NCI-H2107 treated with DMSO at 0.1 percent for 48 hours (cell line): ENCODE measurements around the gene CDH12.
"Not testable (repeated sequence)": the region's sequence is repeated elsewhere in the genome, so short reads cannot be mapped to it uniquely, and the experiment has no call there.

Experiments used
- DNase-seq: peaks from one replicate; lab custom pipeline; 2025; ENCODE audit not compliant: unreplicated experiment; lab: John Stamatoyannopoulos, UW

Gene CDH12

DNA sequence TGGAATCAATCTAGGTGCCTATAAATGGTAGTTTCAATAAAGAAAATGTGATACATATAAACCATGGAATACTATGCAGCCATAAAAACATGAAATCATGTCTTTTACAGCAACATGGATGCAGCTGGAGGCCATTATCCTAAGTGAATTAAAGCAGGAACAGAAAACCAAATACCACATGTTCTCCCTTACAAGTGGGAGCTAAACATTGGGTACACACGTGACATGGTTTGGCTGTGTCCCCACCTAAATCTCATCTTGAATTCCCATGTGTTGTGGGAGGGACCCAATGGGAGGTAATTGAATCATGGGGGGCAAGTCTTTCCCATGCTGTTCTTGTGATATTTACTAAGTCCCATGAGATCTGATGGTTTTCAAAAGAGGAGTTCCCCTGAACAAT, 78.9 kb downstream of the CDH12 start:
- not testable (repeated sequence) for DNase-seq

- DNase-seq = no peak
Observed at GRCh38 chr5:22764736-22765135, 88.4 kb downstream of the CDH12 start.

GRCh38 chr5:22757776-22758175, 95.4 kb downstream of the CDH12 start:
- no peak for DNase-seq

DNA sequence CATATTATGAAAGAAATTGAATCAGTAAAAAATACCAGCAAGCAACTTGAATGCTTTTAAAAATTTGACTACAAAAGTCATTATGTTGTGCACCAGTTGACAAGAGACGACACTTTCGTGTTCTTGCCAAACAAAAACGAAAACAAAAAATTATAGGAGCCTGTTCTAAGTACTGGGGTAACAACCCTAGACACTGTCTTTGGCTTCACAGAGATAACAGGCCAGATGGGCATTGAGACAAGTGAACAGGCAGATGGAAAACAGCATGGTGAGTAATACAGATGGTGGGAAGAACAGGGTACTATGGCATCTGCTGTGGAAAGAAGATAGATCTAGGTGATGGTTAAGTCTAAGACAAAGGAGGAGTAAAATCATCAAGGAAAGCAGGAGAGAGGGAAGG, 99.0 kb downstream of the CDH12 start:
- no peak for DNase-seq

- DNase-seq = no peak
Observed at GRCh38 chr5:22751536-22751935, 101.6 kb downstream of the CDH12 start.

- DNase-seq = no peak
Observed at GRCh38 chr5:22736443-22737003, 116.6 kb downstream of the CDH12 start.

DNA sequence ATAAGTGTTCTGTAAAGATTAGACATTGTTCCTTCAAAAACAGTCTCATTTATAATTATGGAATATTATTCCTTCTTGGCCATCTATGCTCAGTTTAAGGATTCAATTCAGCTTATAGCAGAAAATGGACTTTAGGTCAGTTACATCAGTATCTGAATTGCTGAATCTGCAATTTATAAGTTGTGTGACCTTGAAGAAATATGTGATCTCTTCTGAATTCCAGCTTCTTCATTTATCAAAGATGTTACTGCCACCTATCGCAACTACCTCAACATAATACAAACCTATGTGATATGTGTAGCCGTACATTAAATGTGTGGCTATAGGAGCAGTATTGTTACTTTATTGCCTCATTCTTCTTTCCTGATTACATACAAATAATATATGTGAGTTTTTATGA, 118.2 kb downstream of the CDH12 start:
- DNase-seq = no peak

DNA sequence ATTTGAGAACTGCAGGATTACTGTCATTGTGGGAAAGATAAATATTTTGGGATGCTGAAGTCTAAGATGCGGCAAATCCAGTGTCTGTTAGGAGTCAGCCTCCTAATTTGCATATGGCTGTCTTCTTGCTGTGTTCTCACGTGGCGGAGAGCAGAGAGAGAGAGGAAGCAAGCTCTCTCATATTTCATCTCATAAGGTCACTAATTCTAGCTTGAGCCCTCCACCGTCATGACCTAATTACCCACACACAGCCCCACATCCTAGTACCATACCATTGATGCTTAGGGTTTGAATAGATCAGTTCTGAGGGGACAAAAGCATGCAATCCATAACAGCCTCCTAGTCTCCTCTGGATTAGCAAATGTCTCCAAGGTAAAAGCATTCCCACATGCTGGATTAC, 124.5 kb downstream of the CDH12 start:
- DNase-seq = no peak

DNA sequence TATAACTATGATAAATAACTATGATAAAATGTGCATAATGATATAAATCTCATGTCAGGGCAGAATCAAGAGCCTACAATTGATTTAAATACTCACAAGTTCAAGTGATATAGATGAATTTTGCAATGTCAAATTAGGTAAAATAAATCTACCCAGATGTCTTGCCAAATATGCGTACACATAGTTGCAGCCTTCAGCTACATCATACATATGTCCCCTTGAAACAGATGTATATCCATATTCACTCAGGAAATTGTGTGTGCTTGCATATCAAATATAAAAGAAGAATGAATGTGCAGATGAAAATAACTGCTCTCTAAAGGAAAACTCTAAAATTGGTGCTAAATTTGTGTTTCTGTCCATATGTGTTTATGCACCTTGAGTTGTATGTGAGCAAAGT, 130.7 kb downstream of the CDH12 start:
- no peak for DNase-seq

GRCh38 chr5:22722056-22722455, 131.1 kb downstream of the CDH12 start:
- no peak for DNase-seq

DNA sequence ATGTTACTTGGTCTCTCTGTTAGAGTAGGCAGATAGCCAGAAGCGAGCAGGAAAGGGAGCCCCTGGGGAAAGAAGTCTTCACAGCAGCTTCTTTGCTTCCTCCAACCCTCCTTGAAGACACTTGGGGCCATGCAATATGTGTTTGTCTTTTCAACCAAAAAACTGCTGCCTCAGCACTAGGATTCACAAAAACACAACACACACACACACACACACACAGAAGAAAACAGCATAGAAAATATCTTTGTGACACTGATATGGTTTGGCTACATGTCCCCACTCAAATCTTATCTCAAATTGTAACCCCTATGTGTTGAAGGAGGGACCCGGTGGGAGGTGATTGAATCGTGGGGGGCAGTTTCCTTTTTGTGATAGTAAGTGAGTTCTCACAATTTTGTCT, 133.3 kb downstream of the CDH12 start:
- no peak for DNase-seq

GRCh38 chr5:22710660-22711059, 142.5 kb downstream of the CDH12 start:
- no peak for DNase-seq

DNA sequence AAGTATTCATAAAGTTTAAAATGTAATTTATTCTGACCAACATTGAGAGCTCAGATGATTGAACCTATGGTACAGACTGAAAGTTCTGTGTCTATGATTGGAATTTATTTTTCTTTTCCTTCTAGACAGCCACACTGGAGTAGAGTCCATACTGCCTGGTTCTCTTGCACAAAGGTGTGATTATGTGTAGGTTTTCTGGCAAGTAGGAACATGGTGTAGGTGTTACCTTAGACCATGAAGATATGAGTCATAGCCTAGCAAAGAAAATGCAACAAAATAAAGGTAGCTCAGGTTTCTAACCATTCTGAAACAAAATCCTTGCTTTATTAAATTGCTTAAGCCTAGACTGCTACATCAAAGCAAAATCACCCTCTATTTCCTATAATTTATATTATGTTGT, 143.4 kb downstream of the CDH12 start:
- DNase-seq = no peak

DNA sequence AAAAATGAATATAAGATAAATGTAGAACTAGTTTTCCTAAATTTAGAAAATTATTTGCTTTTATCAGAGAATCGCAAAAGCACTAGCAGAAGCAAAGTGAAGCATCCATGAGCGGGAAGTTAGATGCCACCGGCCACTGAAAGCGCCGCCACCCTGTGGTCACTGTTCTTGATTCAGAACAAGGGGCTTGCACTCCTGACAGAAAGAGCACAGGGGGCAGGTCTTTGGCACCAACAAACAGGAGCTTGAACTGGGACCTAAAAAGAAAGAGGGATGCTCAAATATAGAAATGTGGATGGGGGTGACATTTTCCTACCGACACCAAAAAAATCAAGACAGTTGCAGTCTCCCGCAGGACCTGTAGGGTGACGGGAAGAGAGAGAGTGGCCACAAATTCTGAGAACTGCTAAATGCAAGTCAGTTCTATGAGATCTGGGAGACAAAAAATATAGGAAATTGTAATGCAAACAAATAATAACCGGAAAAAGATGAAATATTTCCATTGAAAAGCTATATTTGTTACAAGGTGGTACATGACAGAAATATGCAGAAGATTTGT, 144.3 kb downstream of the CDH12 start:
- DNase-seq = no peak

DNA sequence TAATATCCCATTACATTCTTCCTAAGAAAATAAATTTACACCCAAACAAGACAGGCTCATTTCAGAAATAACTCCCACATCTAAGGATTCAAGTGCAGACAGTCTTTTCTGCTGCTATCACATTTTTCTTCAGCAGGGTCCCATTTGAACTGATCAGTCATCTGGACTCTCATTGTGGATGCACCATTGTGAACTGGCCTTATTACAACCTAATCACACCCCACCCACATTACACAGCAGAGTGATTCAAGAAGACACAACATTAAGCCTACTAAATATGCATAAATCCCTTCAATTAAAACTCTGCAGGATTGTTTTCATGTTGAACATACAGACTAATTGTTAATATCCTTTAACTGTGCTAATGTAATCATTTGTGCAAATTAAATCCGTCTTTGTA, 146.2 kb downstream of the CDH12 start:
- DNase-seq = no peak

- no peak for DNase-seq
Observed at GRCh38 chr5:22699319-22699718, 153.8 kb downstream of the CDH12 start.

- DNase-seq = no peak
Observed at GRCh38 chr5:22693121-22693520, 160.0 kb downstream of the CDH12 start.

DNA sequence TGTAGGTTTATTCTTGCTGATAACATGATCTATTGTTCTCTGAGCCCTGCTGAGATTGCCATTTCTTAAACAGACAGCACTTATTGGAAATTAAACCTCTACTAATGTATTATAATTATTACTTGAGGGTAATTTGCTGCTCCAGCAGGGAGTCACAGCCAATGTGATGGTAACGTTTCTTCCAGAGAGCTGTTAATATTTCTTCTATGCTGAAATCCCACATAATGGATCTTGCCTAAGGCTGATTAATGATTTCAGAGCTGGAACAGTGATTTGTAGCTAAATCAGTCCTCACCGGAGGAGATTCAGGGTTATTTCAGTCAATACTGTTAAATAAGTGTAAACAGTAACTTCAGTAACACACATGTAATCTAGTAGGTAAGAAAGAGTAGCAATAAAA, 170.1 kb downstream of the CDH12 start:
- DNase-seq = no peak

DNA sequence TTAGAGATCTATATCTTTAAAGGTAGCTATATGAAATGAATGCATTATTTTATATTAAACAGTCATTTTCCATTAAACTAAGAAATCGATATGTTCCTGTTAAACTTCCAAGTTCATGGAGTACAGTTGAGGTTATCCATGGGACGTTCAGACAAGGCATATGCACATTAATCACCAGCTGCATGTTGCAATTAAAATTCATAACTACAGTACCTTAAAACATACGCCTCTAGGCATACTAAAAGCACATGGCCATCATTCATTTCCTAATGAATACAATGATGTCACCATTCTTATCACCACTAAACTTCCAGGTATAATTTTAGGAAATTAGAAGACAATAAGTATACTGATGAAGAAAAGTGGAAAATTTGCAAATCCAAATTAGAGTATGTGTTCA, 174.3 kb downstream of the CDH12 start:
- DNase-seq = no peak

GRCh38 chr5:22673131-22673530, 180.0 kb downstream of the CDH12 start:
- DNase-seq = no peak

- no peak for DNase-seq
Observed at GRCh38 chr5:22669345-22669744, 183.8 kb downstream of the CDH12 start.

DNA sequence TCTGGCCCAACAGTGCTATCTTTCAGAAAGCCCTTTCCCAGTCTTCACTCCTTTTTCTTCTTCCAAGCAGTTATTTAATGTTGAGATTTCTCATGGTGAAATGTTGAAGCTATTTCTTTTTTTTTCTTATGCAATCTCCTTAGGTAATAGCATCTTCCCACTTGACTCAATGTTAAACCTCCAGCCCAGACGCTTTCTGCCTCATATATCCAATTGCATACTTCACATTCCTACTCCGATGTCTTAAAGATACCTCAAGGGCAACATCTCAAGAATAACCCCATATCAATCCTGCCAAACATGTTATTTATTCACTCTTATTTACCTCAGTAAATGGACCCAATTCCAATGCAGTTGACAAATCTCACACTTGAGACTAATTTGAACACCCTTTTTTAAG, 187.3 kb downstream of the CDH12 start:
- DNase-seq = no peak

GRCh38 chr5:22663134-22663533, 190.0 kb downstream of the CDH12 start:
- DNase-seq = no peak
